ENCODE results near the gene SPIRE2. TPM values are rescaled to one million over a fixed set of nuclear protein-coding genes. Genes with fewer than 3 reads are reported as not detected.

SPIRE2 gene
- total and polyA plus RNA-seq, 2 of the 13 experiments (the other 11 are each of a cell fraction or from before 2014, with no cell fraction given) = 13.3 to 37.5 TPM

GRCh38 chr16:89842471-89843408 lies 14.5 kb downstream of the SPIRE2 start (continued):
- TF ChIP-seq MAFF (IDR thresholded peaks at IDR 0.05; ENCODE audit: low read depth, low read length) (no peak), TEAD3 (CRISPR knock-in tag; optimal IDR thresholded peaks at IDR 0.05; ENCODE audit: borderline replicate concordance) (no peak), POGZ (CRISPR knock-in tag; IDR thresholded peaks at IDR 0.05) (no peak), KDM6A (CRISPR knock-in tag; IDR thresholded peaks at IDR 0.05; ENCODE audit: low read depth) (no peak), RBM39 (IDR thresholded peaks at IDR 0.05; ENCODE audit: low read depth, low read length, poor library complexity, severe bottlenecking) (no peak), CEBPB (IDR thresholded peaks at IDR 0.05; ENCODE audit: borderline replicate concordance, low read depth, low read length) (no peak), ZNF441 (CRISPR knock-in tag; IDR thresholded peaks at IDR 0.05; ENCODE audit: borderline replicate concordance) (no peak), DMAP1 (CRISPR knock-in tag; IDR thresholded peaks at IDR 0.05) (0 out of 2 replicates have a peak, but pooled peaks have one; percentile 24), SMARCE1 (IDR thresholded peaks at IDR 0.05; ENCODE audit: borderline replicate concordance) (no peak), PHF20 (CRISPR knock-in tag; IDR thresholded peaks at IDR 0.05) (no peak), ZNF281 (CRISPR knock-in tag; IDR thresholded peaks at IDR 0.05; ENCODE audit: borderline replicate concordance) (no peak; the same call in 1 of the 2 replicates), CENPT (CRISPR knock-in tag; IDR thresholded peaks at IDR 0.05; ENCODE audit: low read depth) (no peak), DBP (CRISPR knock-in tag; IDR thresholded peaks at IDR 0.05; ENCODE audit: not compliant biosample characterization) (peak; percentile 94), ZBTB20 (CRISPR knock-in tag; IDR thresholded peaks at IDR 0.05; ENCODE audit: borderline replicate concordance, low read depth) (no peak), ZNF121 (CRISPR knock-in tag; IDR thresholded peaks at IDR 0.05) (peak; percentile 82), ZZZ3 (CRISPR knock-in tag; IDR thresholded peaks at IDR 0.05; ENCODE audit: borderline replicate concordance) (no peak), ONECUT2 (CRISPR knock-in tag; IDR thresholded peaks at IDR 0.05) (no peak), HNRNPLL (IDR thresholded peaks at IDR 0.05; ENCODE audit: low read depth, low read length, poor library complexity, severe bottlenecking) (peak; percentile 48), ZNF562 (CRISPR knock-in tag; IDR thresholded peaks at IDR 0.05; ENCODE audit: borderline replicate concordance) (no peak), SOX13 (IDR thresholded peaks at IDR 0.05) (no peak), SOX13 (CRISPR knock-in tag; conservative IDR thresholded peaks at IDR 0.05 in 1 of 2, IDR thresholded peaks at IDR 0.05 in 1 of 2) (peak in 1 of 2 experiments; percentile 52; a peak in 1 of 4 replicates), CCAR2 (optimal IDR thresholded peaks at IDR 0.05; ENCODE audit: low read depth, low read length) (no peak), SP140L (CRISPR knock-in tag; IDR thresholded peaks at IDR 0.05; ENCODE audit: borderline replicate concordance) (no peak), BCL6 (CRISPR knock-in tag; IDR thresholded peaks at IDR 0.05) (0 out of 2 replicates have a peak, but pooled peaks have one; percentile 7), ZFP90 (CRISPR knock-in tag; IDR thresholded peaks at IDR 0.05; ENCODE audit: borderline replicate concordance) (0 out of 2 replicates have a peak, but pooled peaks have one; percentile 39), MED1 (CRISPR knock-in tag; IDR thresholded peaks at IDR 0.05) (peak; percentile 35), CBX2 (IDR thresholded peaks at IDR 0.05; ENCODE audit: low read depth, low read length) (no peak), CBX2 (CRISPR knock-in tag; IDR thresholded peaks at IDR 0.05; ENCODE audit: low read depth) (no peak)

Measured in HepG2 (cell line).